Measurements from ENCODE around the gene RIMS3. TPM values are rescaled to one million over a fixed set of nuclear protein-coding genes. Genes with fewer than 3 reads are reported as not detected.

Gene RIMS3
- total and polyA plus RNA-seq, 2 experiments from 2014 or later = 1.4 to 1.6 TPM

GRCh38 chr1:40679165-40679953 lies 13.9 kb upstream of the RIMS3 start:
- no peak overlapping the region for H2AFZ ChIP-seq
- H3K27me3 ChIP-seq = no peaks in the 10 kb centered on the region
- no peaks in the 10 kb centered on the region for H4K20me1 ChIP-seq (ENCODE audit: insufficient read depth, poor library complexity, severe bottlenecking)
- H3K79me2 ChIP-seq = no peaks in the 10 kb centered on the region
- no peak overlapping the region for H3K4me3 ChIP-seq
- DNase-seq (ENCODE audit: low spot score) = no peak
- WGBS (ENCODE audit: low lambda C conversion rate, missing lambda C conversion rate) = 98% methylated on average over 2 of the region's 2 CpGs
- no peaks in the 10 kb centered on the region for H3K9me2 ChIP-seq (replicated peaks; ENCODE audit: insufficient read depth)
- no peaks in the 10 kb centered on the region for H3K4me1 ChIP-seq (ENCODE audit: insufficient read depth)
- TF ChIP-seq EZH2phosphoT487 (IDR thresholded peaks at IDR 0.05; ENCODE audit: low read depth, severe bottlenecking, unreplicated experiment) (no peak), EZH2 (IDR thresholded peaks at IDR 0.05; ENCODE audit: borderline replicate concordance) (no peak), CTCF (IDR thresholded peaks at IDR 0.05; ENCODE audit: poor library complexity) (no peak)
- no peaks in the 10 kb centered on the region for H3K9me3 ChIP-seq (ENCODE audit: low read depth)
- H3K4me2 ChIP-seq = no peak overlapping the region
- no peaks in the 10 kb centered on the region for H3K36me3 ChIP-seq (replicated peaks; ENCODE audit: insufficient read depth, low read depth)
- H3K27ac ChIP-seq = no peak overlapping the region

- TF ChIP-seq CTCF (IDR thresholded peaks at IDR 0.05; ENCODE audit: poor library complexity) (no peak), EZH2phosphoT487 (IDR thresholded peaks at IDR 0.05; ENCODE audit: low read depth, severe bottlenecking, unreplicated experiment) (no peak), EZH2 (IDR thresholded peaks at IDR 0.05; ENCODE audit: borderline replicate concordance) (no peak)
- Histone ChIP-seq H3K9me2 (replicated peaks; ENCODE audit: insufficient read depth) (no peaks in the 10 kb centered on the region), H3K4me3 (no peak overlapping the region), H3K27ac (no peak overlapping the region), H3K4me1 (ENCODE audit: insufficient read depth) (no peaks in the 10 kb centered on the region), H3K27me3 (no peaks in the 10 kb centered on the region), H2AFZ (no peak overlapping the region), H3K4me2 (no peak overlapping the region), H4K20me1 (ENCODE audit: insufficient read depth, poor library complexity, severe bottlenecking) (no peaks in the 10 kb centered on the region), H3K36me3 (replicated peaks; ENCODE audit: insufficient read depth, low read depth) (no peaks in the 10 kb centered on the region), H3K9me3 (ENCODE audit: low read depth) (no peaks in the 10 kb centered on the region), H3K79me2 (no peaks in the 10 kb centered on the region)
- no peak for DNase-seq (ENCODE audit: low spot score)
- WGBS (ENCODE audit: low lambda C conversion rate, missing lambda C conversion rate) = 62% methylated on average over 1 of the region's 1 CpG
Measured at GRCh38 chr1:40676501-40676900, 11.0 kb upstream of the RIMS3 start.

GRCh38 chr1:40673452-40673851 lies 8.0 kb upstream of the RIMS3 start:
- Histone ChIP-seq H3K9me2 (replicated peaks; ENCODE audit: insufficient read depth) (no peaks in the 10 kb centered on the region), H3K79me2 (no peaks in the 10 kb centered on the region), H2AFZ (no peak overlapping the region), H3K27me3 (peaks cover 9% of the 10 kb centered on the region), H3K36me3 (replicated peaks; ENCODE audit: insufficient read depth, low read depth) (no peaks in the 10 kb centered on the region), H3K4me1 (ENCODE audit: insufficient read depth) (no peaks in the 10 kb centered on the region), H3K27ac (no peak overlapping the region), H3K4me3 (no peak overlapping the region), H4K20me1 (ENCODE audit: insufficient read depth, poor library complexity, severe bottlenecking) (no peaks in the 10 kb centered on the region), H3K9me3 (ENCODE audit: low read depth) (no peaks in the 10 kb centered on the region), H3K4me2 (no peak overlapping the region)
- no peak for TF ChIP-seq CTCF (IDR thresholded peaks at IDR 0.05; ENCODE audit: poor library complexity)
- TF ChIP-seq EZH2phosphoT487 (IDR thresholded peaks at IDR 0.05; ENCODE audit: low read depth, severe bottlenecking, unreplicated experiment) = no peak
- no peak for TF ChIP-seq EZH2 (IDR thresholded peaks at IDR 0.05; ENCODE audit: borderline replicate concordance)
- no peak for DNase-seq (ENCODE audit: low spot score)
- WGBS (ENCODE audit: low lambda C conversion rate, missing lambda C conversion rate) = 87% methylated on average over 4 of the region's 4 CpGs
